Measurements from ENCODE around the gene AAMDC.

- TF ChIP-seq, protein P1, sequence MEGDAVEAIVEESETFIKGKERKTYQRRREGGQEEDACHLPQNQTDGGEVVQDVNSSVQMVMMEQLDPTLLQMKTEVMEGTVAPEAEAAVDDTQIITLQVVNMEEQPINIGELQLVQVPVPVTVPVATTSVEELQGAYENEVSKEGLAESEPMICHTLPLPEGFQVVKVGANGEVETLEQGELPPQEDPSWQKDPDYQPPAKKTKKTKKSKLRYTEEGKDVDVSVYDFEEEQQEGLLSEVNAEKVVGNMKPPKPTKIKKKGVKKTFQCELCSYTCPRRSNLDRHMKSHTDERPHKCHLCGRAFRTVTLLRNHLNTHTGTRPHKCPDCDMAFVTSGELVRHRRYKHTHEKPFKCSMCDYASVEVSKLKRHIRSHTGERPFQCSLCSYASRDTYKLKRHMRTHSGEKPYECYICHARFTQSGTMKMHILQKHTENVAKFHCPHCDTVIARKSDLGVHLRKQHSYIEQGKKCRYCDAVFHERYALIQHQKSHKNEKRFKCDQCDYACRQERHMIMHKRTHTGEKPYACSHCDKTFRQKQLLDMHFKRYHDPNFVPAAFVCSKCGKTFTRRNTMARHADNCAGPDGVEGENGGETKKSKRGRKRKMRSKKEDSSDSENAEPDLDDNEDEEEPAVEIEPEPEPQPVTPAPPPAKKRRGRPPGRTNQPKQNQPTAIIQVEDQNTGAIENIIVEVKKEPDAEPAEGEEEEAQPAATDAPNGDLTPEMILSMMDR (IDR thresholded peaks at IDR 0.05): no peak
- TF ChIP-seq ZNF423 (CRISPR knock-in tag; IDR thresholded peaks at IDR 0.05): no peak
- TF ChIP-seq MXD4 (CRISPR knock-in tag; IDR thresholded peaks at IDR 0.05; ENCODE audit: borderline replicate concordance): no peak
- no peak for TF ChIP-seq CREB1 (CRISPR knock-in tag; IDR thresholded peaks at IDR 0.05)
- TF ChIP-seq ZNF281 (CRISPR knock-in tag; IDR thresholded peaks at IDR 0.05): no peak
- TF ChIP-seq KAT7 (CRISPR knock-in tag; IDR thresholded peaks at IDR 0.05; ENCODE audit: borderline replicate concordance): no peak
- TF ChIP-seq ATF3 (CRISPR knock-in tag; conservative IDR thresholded peaks at IDR 0.05): no peak
Measured at GRCh38 chr11:77814848-77815247, 6.1 kb upstream of the AAMDC start.

Measured in WTC11 (cell line).